Measurements from ENCODE around the gene SPATA13. TPM values are rescaled to one million over a fixed set of nuclear protein-coding genes. Genes with fewer than 3 reads are reported as not detected.

SPATA13 gene
- total and polyA plus RNA-seq, 2 donors (not counting 1 experiment from before 2014, with no cell fraction given) = 5.7 to 8.3 TPM

- H3K27me3 Mint-ChIP-seq = no peaks in the 10 kb centered on the region
- ChIA-PET POLR2A (no interaction called here), CTCF (no interaction called here)
- no peak overlapping the region for H3K4me3 Mint-ChIP-seq
- H3K4me2 ChIP-seq (replicated peaks; ENCODE audit: low read depth, low read length, poor library complexity, severe bottlenecking) = no peak overlapping the region
- H3K9ac ChIP-seq (ENCODE audit: low read length) = no peak overlapping the region
- TF ChIP-seq CTCF (IDR thresholded peaks at IDR 0.05) (no peak), EZH2 (IDR thresholded peaks at IDR 0.05; ENCODE audit: borderline replicate concordance, insufficient read depth, low read depth, low read length, poor library complexity, severe bottlenecking) (no peak)
- ATAC-seq (ENCODE audit: low read depth) (no peak), DNase-seq (no peak)
- H2AFZ ChIP-seq (ENCODE audit: insufficient read depth, low read depth, low read length, poor library complexity, severe bottlenecking) = no peak overlapping the region
- intact Hi-C loops (cut with micrococcal nuclease) = no loop called here
- no peaks in the 10 kb centered on the region for H3K9me3 ChIP-seq (ENCODE audit: control extremely low read depth in 1 of 3, control insufficient read depth in 2 of 3, insufficient read depth in 1 of 3, low read length in 2 of 3)
- peaks cover 8% of the 10 kb centered on the region for H3K79me2 ChIP-seq (ENCODE audit: control insufficient read depth, insufficient read depth, low read length)
- no peak overlapping the region for H3K27ac Mint-ChIP-seq
- H3K4me3 ChIP-seq (ENCODE audit: control extremely low read depth in 1 of 5, extremely low read depth in 1 of 5, insufficient read depth in 1 of 5, low read depth in 2 of 5, low read length in 4 of 5) = no peak overlapping the region
- no peak overlapping the region for H3K27ac ChIP-seq (ENCODE audit: low read length in 2 of 2)
- peaks cover 5 to 43% of the 10 kb centered on the region in 2 experiments for H3K36me3 ChIP-seq (replicated peaks in 1 of 2; ENCODE audit: control extremely low read depth in 1 of 2, control insufficient read depth in 1 of 2, extremely low read depth in 1 of 2, insufficient read depth in 2 of 2, low read length in 1 of 2)
- H3K27me3 ChIP-seq (replicated peaks in 1 of 4; ENCODE audit: control extremely low read depth in 1 of 4, control insufficient read depth in 3 of 4, insufficient read depth in 4 of 4, low read length in 3 of 4) = no peaks in the 10 kb centered on the region
- no peaks in the 10 kb centered on the region for H3K9me3 Mint-ChIP-seq (ENCODE audit: insufficient read depth)
- H3K4me1 ChIP-seq (ENCODE audit: control insufficient read depth in 2 of 2, insufficient read depth in 2 of 2, low read length in 2 of 2) = no peaks in the 10 kb centered on the region
- WGBS (ENCODE audit: insufficient coverage) = over 99% methylated on average over 11 of the region's 11 CpGs
- H3K4me1 Mint-ChIP-seq = peaks cover 3% of the 10 kb centered on the region
- H4K20me1 ChIP-seq (ENCODE audit: control insufficient read depth, insufficient read depth, low read length, poor library complexity, severe bottlenecking) = no peaks in the 10 kb centered on the region
Measured at GRCh38 chr13:24286624-24287023, 126.1 kb downstream of the SPATA13 start.

GRCh38 chr13:24287748-24288287 lies 127.3 kb downstream of the SPATA13 start:
- no peaks in the 10 kb centered on the region for H3K9me3 ChIP-seq (ENCODE audit: control extremely low read depth in 1 of 3, control insufficient read depth in 2 of 3, insufficient read depth in 1 of 3, low read length in 2 of 3)
- intact Hi-C loops (cut with micrococcal nuclease) = no loop called here
- H3K9me3 Mint-ChIP-seq (ENCODE audit: insufficient read depth) = no peaks in the 10 kb centered on the region
- WGBS (ENCODE audit: insufficient coverage) = 95% methylated on average over 8 of the region's 8 CpGs
- peaks cover 4% of the 10 kb centered on the region for H3K79me2 ChIP-seq (ENCODE audit: control insufficient read depth, insufficient read depth, low read length)
- no peak for DNase-seq
- ChIA-PET POLR2A (no interaction called here), CTCF (interaction anchor here (1.3 kb wide), 1 partner anchor 18 kb away, joined by 4 read pairs; no protein-coding TSS in a partner anchor)
- H3K4me3 ChIP-seq (ENCODE audit: control extremely low read depth in 1 of 5, extremely low read depth in 1 of 5, insufficient read depth in 1 of 5, low read depth in 2 of 5, low read length in 4 of 5) = no peak overlapping the region
- H3K9ac ChIP-seq (ENCODE audit: low read length) = no peak overlapping the region
- no peak overlapping the region for H3K4me3 Mint-ChIP-seq
- H3K27ac Mint-ChIP-seq = no peak overlapping the region
- TF ChIP-seq CTCF (IDR thresholded peaks at IDR 0.05) (no peak), EZH2 (IDR thresholded peaks at IDR 0.05; ENCODE audit: borderline replicate concordance, insufficient read depth, low read depth, low read length, poor library complexity, severe bottlenecking) (no peak)
- H3K36me3 ChIP-seq (replicated peaks in 1 of 2; ENCODE audit: control extremely low read depth in 1 of 2, control insufficient read depth in 1 of 2, extremely low read depth in 1 of 2, insufficient read depth in 2 of 2, low read length in 1 of 2) = peaks cover 5 to 43% of the 10 kb centered on the region in 2 experiments
- no peaks in the 10 kb centered on the region for H3K27me3 ChIP-seq (replicated peaks in 1 of 4; ENCODE audit: control extremely low read depth in 1 of 4, control insufficient read depth in 3 of 4, insufficient read depth in 4 of 4, low read length in 3 of 4)
- no peak overlapping the region for H3K27ac ChIP-seq (ENCODE audit: low read length in 2 of 2)
- H2AFZ ChIP-seq (ENCODE audit: insufficient read depth, low read depth, low read length, poor library complexity, severe bottlenecking) = no peak overlapping the region
- H3K4me1 Mint-ChIP-seq = no peaks in the 10 kb centered on the region
- no peaks in the 10 kb centered on the region for H4K20me1 ChIP-seq (ENCODE audit: control insufficient read depth, insufficient read depth, low read length, poor library complexity, severe bottlenecking)
- ATAC-seq (ENCODE audit: low read depth) = no peak
- no peaks in the 10 kb centered on the region for H3K27me3 Mint-ChIP-seq
- H3K4me2 ChIP-seq (replicated peaks; ENCODE audit: low read depth, low read length, poor library complexity, severe bottlenecking) = no peak overlapping the region
- no peaks in the 10 kb centered on the region for H3K4me1 ChIP-seq (ENCODE audit: control insufficient read depth in 2 of 2, insufficient read depth in 2 of 2, low read length in 2 of 2)

All from B cell (primary cell).